ENCODE data around the gene PNCK. TPM values are rescaled to one million over a fixed set of nuclear protein-coding genes. Genes with fewer than 3 reads are reported as not detected.

Gene PNCK
- total RNA-seq, 1 experiment from 2014 or later: 26.8 TPM

DNA sequence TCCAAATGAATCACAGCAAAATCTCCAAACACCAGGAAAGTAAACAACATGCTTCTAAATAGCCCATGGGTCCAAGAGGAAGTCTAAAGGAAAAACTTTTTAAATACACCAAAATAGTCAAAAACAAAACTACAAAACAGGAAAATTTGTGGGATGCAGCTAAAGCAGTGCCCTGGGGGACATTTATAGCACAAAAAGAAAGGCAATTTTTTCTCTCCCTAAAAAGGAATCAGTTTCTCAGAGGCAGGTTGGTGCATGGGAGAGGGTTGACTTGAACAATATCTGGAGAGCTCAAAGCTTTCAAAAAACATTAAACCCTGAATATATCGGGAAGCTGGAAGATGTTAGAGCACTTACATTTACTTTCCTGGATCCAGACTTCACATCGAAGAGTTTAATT, 42.3 kb downstream of the PNCK start:
- H3K27ac Mint-ChIP-seq: no peak overlapping the region
- no peaks in the 10 kb centered on the region for H4K20me1 ChIP-seq (ENCODE audit: control insufficient read depth, insufficient read depth, insufficient read length)
- no peaks in the 10 kb centered on the region for H3K23me2 ChIP-seq (ENCODE audit: insufficient read length, low read depth, low read length, poor library complexity, severe bottlenecking)
- H3K9ac ChIP-seq (ENCODE audit: extremely low read depth, insufficient read length, low read length): no peak overlapping the region
- H4K8ac ChIP-seq (replicated peaks; ENCODE audit: insufficient read length, low read depth, low read length): no peak overlapping the region
- no peaks in the 10 kb centered on the region for H3K4me1 ChIP-seq (ENCODE audit: insufficient read depth, low read length)
- H3K9me3 ChIP-seq (ENCODE audit: control insufficient read depth, low read depth, low read length): peaks cover 20% of the 10 kb centered on the region
- H3T11ph ChIP-seq (ENCODE audit: low read length): no peak overlapping the region
- H2BK5ac ChIP-seq (ENCODE audit: insufficient read length, low read length): no peak overlapping the region
- peaks cover 0 to 11% (median 0%) of the 10 kb centered on the region in 3 experiments; a peak in 3 of 7 replicates for H3K36me3 Mint-ChIP-seq (ENCODE audit: insufficient read depth in 1 of 3, low read depth in 3 of 3)
- H3K56ac ChIP-seq (ENCODE audit: insufficient read length, low read depth, low read length): no peak overlapping the region
- no peak overlapping the region for H3K23ac ChIP-seq (ENCODE audit: insufficient read length, low read depth, low read length)
- no peak overlapping the region for H3K27ac ChIP-seq (ENCODE audit: insufficient read length, low read depth, low read length)
- no peaks in the 10 kb centered on the region for H3K79me1 ChIP-seq (ENCODE audit: insufficient read depth, low read depth, low read length, poor library complexity, severe bottlenecking)
- H4K5ac ChIP-seq (ENCODE audit: insufficient read length, low read depth, low read length): no peak overlapping the region
- no peak overlapping the region for H2AK5ac ChIP-seq (ENCODE audit: insufficient read length, low read length)
- no peaks in the 10 kb centered on the region for H3K4me1 Mint-ChIP-seq
- H2AFZ ChIP-seq (ENCODE audit: low read length): no peak overlapping the region
- H2BK12ac ChIP-seq (ENCODE audit: insufficient read length, low read depth, low read length): no peak overlapping the region
- DNase-seq: no peak
- no CpG with 5 or more reads among the region's 2 CpGs for WGBS (ENCODE audit: extremely low coverage, insufficient read length, low lambda C conversion rate)
- no peak overlapping the region for H2BK15ac ChIP-seq (ENCODE audit: low read depth, low read length)
- peaks cover 22% of the 10 kb centered on the region for H3K27me3 Mint-ChIP-seq (ENCODE audit: low read depth)
- no peak overlapping the region for H2BK20ac ChIP-seq (ENCODE audit: low read depth, low read length, poor library complexity, severe bottlenecking)
- TF ChIP-seq, protein P1, sequence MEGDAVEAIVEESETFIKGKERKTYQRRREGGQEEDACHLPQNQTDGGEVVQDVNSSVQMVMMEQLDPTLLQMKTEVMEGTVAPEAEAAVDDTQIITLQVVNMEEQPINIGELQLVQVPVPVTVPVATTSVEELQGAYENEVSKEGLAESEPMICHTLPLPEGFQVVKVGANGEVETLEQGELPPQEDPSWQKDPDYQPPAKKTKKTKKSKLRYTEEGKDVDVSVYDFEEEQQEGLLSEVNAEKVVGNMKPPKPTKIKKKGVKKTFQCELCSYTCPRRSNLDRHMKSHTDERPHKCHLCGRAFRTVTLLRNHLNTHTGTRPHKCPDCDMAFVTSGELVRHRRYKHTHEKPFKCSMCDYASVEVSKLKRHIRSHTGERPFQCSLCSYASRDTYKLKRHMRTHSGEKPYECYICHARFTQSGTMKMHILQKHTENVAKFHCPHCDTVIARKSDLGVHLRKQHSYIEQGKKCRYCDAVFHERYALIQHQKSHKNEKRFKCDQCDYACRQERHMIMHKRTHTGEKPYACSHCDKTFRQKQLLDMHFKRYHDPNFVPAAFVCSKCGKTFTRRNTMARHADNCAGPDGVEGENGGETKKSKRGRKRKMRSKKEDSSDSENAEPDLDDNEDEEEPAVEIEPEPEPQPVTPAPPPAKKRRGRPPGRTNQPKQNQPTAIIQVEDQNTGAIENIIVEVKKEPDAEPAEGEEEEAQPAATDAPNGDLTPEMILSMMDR (conservative IDR thresholded peaks at IDR 0.05): no peak
- no peak overlapping the region for H3K4me3 Mint-ChIP-seq
- no peak overlapping the region for H3K18ac ChIP-seq (ENCODE audit: insufficient read length, low read depth, low read length)
- no peak overlapping the region for H2BK120ac ChIP-seq (ENCODE audit: low read depth, low read length, poor library complexity, severe bottlenecking)
- no peak overlapping the region for H3K14ac ChIP-seq (ENCODE audit: insufficient read depth, low read length)
- H3K4me2 ChIP-seq (ENCODE audit: insufficient read depth, insufficient read length, low read length): no peak overlapping the region
- H3K27me3 ChIP-seq (ENCODE audit: insufficient read depth, low read length): no peaks in the 10 kb centered on the region
- no peaks in the 10 kb centered on the region for H3K79me2 ChIP-seq (ENCODE audit: insufficient read depth, low read length)
- H3K9me3 Mint-ChIP-seq: peaks cover 70 to 82% of the 10 kb centered on the region in 2 experiments
- no peak overlapping the region for H3K4ac ChIP-seq (ENCODE audit: low read depth, low read length)
- H4K91ac ChIP-seq (ENCODE audit: insufficient read length, low read depth, low read length): no peak overlapping the region
